ENCODE measurements around the gene CRY1.

Gene CRY1

GRCh38 chr12:107066691-107067090, 26.7 kb downstream of the CRY1 start:
- no peaks in the 10 kb centered on the region for H3K9me3 ChIP-seq (ENCODE audit: insufficient read depth, low read length)
- no peak overlapping the region for H3K4me2 ChIP-seq (ENCODE audit: low read depth, low read length, poor library complexity, severe bottlenecking)
- no peak overlapping the region for H3K9ac ChIP-seq (ENCODE audit: low read length)
- TF ChIP-seq CTCF (IDR thresholded peaks at IDR 0.05; ENCODE audit: insufficient read depth, low read length, poor library complexity, severe bottlenecking) (no peak), EZH2phosphoT487 (conservative IDR thresholded peaks at IDR 0.05; ENCODE audit: low read length) (no peak)
- H3K4me3 ChIP-seq (ENCODE audit: insufficient read depth, low read length, poor library complexity, severe bottlenecking) = no peak overlapping the region
- no peaks in the 10 kb centered on the region for H3K36me3 ChIP-seq (ENCODE audit: low read length)
- H3K27me3 ChIP-seq (ENCODE audit: low read length) = no peaks in the 10 kb centered on the region
- H2AFZ ChIP-seq (ENCODE audit: low read depth, low read length, severe bottlenecking) = no peak overlapping the region
- no peak overlapping the region for H3K27ac ChIP-seq (ENCODE audit: low read depth, low read length)
- H3F3A ChIP-seq (ENCODE audit: insufficient read depth) = no peaks in the 10 kb centered on the region
- no peaks in the 10 kb centered on the region for H4K20me1 ChIP-seq (ENCODE audit: low read depth, low read length)
- H3K79me2 ChIP-seq (ENCODE audit: insufficient read depth, low read length) = no peaks in the 10 kb centered on the region
- no peaks in the 10 kb centered on the region for H3K9me2 ChIP-seq (replicated peaks; ENCODE audit: insufficient read depth, low read length)

- no peak for TF ChIP-seq CTCF (IDR thresholded peaks at IDR 0.05; ENCODE audit: insufficient read depth, low read length, poor library complexity, severe bottlenecking)
- no peak for TF ChIP-seq EZH2phosphoT487 (conservative IDR thresholded peaks at IDR 0.05; ENCODE audit: low read length)
- H4K20me1 ChIP-seq (ENCODE audit: low read depth, low read length) = no peaks in the 10 kb centered on the region
- H3K9me3 ChIP-seq (ENCODE audit: insufficient read depth, low read length) = no peaks in the 10 kb centered on the region
Observed at GRCh38 chr12:107064687-107065086, 28.7 kb downstream of the CRY1 start.

GRCh38 chr12:107064243-107064642, 29.1 kb downstream of the CRY1 start:
- H3K4me2 ChIP-seq (ENCODE audit: low read depth, low read length, poor library complexity, severe bottlenecking) = no peak overlapping the region
- no peaks in the 10 kb centered on the region for H3F3A ChIP-seq (ENCODE audit: insufficient read depth)
- no peaks in the 10 kb centered on the region for H4K20me1 ChIP-seq (ENCODE audit: low read depth, low read length)
- no peaks in the 10 kb centered on the region for H3K9me2 ChIP-seq (replicated peaks; ENCODE audit: insufficient read depth, low read length)
- H3K79me2 ChIP-seq (ENCODE audit: insufficient read depth, low read length) = no peaks in the 10 kb centered on the region
- no peaks in the 10 kb centered on the region for H3K36me3 ChIP-seq (ENCODE audit: low read length)
- H3K9me3 ChIP-seq (ENCODE audit: insufficient read depth, low read length) = no peaks in the 10 kb centered on the region
- H3K9ac ChIP-seq (ENCODE audit: low read length) = no peak overlapping the region
- TF ChIP-seq CTCF (IDR thresholded peaks at IDR 0.05; ENCODE audit: insufficient read depth, low read length, poor library complexity, severe bottlenecking) (no peak), EZH2phosphoT487 (conservative IDR thresholded peaks at IDR 0.05; ENCODE audit: low read length) (no peak)
- H3K27me3 ChIP-seq (ENCODE audit: low read length) = no peaks in the 10 kb centered on the region
- no peak overlapping the region for H3K27ac ChIP-seq (ENCODE audit: low read depth, low read length)
- no peak overlapping the region for H2AFZ ChIP-seq (ENCODE audit: low read depth, low read length, severe bottlenecking)
- H3K4me3 ChIP-seq (ENCODE audit: insufficient read depth, low read length, poor library complexity, severe bottlenecking) = no peak overlapping the region

More at GRCh38 chr12:107064687-107065086, 28.7 kb downstream of the CRY1 start:
- Histone ChIP-seq H3K9me2 (replicated peaks; ENCODE audit: insufficient read depth, low read length) (no peaks in the 10 kb centered on the region), H2AFZ (ENCODE audit: low read depth, low read length, severe bottlenecking) (no peak overlapping the region), H3K27ac (ENCODE audit: low read depth, low read length) (no peak overlapping the region), H3K9ac (ENCODE audit: low read length) (no peak overlapping the region), H3K4me3 (ENCODE audit: insufficient read depth, low read length, poor library complexity, severe bottlenecking) (no peak overlapping the region), H3K36me3 (ENCODE audit: low read length) (no peaks in the 10 kb centered on the region), H3K79me2 (ENCODE audit: insufficient read depth, low read length) (no peaks in the 10 kb centered on the region), H3K27me3 (ENCODE audit: low read length) (no peaks in the 10 kb centered on the region), H3F3A (ENCODE audit: insufficient read depth) (no peaks in the 10 kb centered on the region), H3K4me2 (ENCODE audit: low read depth, low read length, poor library complexity, severe bottlenecking) (no peak overlapping the region)

Measured in SU-DHL-6 (cell line).